Transverse colon (tissue), 1 donor: Measurements from ENCODE around the gene SETD1B.

Experiments used
- EP300 ChIP-seq: sonication (generic); formaldehyde crosslinking; IDR thresholded peaks from one replicate; pipeline ENCODE4 v1.6.1; 2017; ENCODE audit warnings: antibody characterized with exemption, low read depth
- POLR2A ChIP-seq: fragments of 450-650 bp; IDR thresholded peaks from one replicate; pipeline ENCODE4 v1.6.1; 2016; ENCODE audit warnings: antibody characterized with exemption, mild to moderate bottlenecking, moderate library complexity

DNA sequence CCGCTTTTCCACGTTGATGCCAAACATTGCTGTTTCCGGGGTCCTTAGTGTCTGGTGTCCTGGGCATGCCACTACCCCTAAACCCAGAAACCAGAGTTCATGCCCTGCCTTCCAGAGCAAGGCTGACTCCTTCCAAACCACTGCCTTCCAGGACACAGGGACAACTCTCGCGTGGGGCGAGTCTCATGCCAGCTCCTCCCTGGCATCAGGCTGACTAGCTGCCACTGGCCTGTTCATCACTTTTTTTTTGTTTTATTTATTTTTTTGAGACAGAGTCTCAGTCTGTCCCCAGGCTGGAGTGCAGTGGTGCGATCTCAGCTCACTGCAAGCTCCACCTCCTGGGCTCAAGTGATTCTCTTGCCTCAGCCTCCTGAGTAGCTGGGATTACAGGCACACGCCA, 4.8 kb downstream of the SETD1B start:
- TF ChIP-seq EP300 (no peak), POLR2A (no peak)
